GM19468 (cell line): ENCODE measurements around the gene DNAH17.

ENCODE experiments used
- ATAC-seq: cut with Tn5 transposase; IDR thresholded peaks from one replicate; pipeline ENCODE4 v1.9.1; 2021; ENCODE audit warnings: mild to moderate bottlenecking, moderate library complexity, moderate number of reproducible peaks; ENCODE audit not compliant: unreplicated experiment; ENCODE audit errors: extremely low read depth

DNAH17 gene

DNA sequence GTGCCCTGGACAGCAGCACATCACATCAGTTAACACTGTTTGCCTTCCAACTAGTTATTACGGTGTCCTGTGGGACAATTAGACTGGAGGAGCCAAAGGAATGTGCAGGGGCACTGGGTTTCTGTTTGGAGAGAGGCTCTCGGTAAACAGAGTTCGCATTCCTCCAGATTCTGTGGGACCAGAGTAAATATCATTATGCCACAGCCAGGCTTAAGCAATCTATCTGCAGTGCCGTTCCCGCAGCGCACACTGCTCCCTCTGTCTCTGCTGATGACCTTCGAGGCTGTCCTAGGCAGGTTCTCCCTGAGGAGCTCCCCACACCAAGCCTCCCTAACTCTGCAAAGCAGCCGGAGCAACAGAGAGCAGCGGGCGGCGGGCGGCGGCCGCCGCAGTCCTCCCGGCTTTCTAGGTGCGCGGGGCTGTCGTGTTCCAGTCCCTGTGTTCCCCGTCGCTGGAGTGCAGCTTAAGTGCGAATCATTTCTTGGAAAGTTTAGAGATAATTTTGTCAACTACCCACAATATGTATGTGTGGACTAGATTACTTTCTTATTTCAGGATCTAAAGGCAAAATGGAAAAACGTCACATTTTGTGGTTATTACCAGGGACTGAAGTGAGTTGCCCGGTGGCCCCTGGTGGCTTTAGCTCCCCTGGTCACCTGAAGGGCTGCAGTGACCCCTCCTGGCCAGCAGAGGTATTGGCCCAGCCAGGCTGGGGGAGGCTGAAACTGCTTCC lies 155.5 kb downstream of the DNAH17 start:
- no peak for ATAC-seq

DNA sequence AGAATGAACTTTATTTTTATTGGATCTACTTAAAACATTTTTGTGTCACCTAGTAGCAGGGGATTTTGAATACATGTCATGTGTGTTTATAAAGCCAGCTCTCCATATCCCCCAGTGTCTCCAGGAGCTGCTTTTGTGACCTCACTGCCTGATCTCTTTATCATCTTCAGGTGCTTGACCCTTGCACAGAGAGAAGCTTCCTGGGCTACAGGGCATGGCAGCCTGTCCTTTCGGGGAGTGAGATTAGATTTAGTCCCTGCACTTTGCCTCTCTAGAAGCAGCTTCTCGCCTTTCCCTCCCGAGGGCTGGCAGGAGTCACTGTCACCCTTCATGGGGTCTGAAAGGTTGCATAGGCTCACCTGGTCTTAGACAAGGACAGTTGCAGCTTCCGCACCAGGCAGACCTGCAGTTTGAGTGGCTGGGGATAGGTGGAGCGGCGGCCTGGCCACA lies 156.1 kb downstream of the DNAH17 start:
- no peak for ATAC-seq

DNA sequence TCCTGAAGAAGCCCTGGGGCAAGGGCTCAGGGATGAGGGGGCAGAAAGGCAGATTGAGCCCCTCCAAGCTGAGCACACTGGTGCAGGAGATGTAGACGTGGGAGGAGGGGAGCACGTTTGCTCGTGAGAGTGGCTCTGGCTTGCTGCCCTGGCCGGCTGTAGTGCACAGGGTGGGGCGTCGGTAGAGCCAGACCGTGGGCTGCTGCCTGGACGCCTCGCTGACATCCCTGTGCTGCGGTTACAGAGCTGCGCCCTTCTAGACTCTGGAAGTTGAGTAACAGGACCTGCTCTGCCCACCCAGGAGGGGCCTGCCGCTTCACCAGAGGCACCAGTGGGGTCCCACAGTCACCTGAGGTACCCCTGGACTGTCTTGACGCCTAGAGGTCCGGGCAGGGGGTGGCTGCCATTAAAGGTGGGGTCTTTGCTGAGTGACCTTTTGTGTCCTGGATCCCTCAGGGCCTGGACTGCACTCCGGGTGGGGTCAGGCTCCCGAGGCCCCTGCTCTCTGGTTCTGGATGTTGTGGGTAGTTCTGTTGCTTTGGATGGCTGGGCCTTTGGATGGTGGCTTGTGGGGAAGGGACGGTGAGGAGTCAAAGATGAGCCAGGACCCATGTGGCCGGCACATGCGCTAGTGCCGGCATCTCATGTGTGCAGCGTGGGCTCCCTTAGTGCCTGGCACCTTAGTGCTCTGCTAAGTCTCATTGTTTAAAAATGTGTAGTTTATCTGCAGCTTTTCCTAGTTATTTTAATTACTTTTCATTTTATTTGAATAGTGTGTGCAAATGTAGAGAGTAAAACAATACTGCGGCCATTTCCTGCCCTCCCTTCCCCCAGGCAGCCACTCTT lies 157.0 kb downstream of the DNAH17 start:
- no peak for ATAC-seq

DNA sequence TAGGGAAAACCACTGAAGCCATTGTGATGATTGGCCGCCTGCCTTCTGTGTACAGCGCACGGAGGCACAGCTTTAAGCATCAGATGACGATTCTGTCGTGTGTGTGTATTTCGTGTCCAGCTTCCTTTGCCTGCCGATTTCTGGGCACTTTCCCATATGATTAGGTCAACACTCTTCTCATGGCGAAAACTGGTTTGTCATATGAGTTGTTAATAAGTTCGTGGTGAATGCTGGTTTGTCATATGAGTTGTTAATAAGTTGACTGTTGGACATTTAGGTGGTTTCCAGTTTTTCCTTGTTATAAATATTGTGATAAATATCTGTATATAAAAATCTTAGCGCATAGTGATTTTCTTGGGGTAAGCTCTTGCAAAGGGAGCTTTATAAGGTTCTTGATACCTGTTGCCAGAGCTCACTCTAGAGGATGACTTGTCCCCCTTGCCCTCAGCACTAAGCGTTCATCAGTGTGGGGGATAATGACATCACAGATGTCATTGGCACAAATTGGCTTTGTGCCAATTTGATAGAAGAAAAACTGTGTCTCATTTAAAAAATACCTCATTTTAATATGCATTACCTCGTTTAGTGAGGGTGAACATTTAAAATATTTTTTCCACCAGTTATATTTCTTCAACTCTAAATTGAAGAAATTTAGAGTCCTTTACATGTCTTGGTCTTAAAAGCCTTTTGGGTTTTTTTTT lies 158.7 kb downstream of the DNAH17 start:
- no peak for ATAC-seq

DNA sequence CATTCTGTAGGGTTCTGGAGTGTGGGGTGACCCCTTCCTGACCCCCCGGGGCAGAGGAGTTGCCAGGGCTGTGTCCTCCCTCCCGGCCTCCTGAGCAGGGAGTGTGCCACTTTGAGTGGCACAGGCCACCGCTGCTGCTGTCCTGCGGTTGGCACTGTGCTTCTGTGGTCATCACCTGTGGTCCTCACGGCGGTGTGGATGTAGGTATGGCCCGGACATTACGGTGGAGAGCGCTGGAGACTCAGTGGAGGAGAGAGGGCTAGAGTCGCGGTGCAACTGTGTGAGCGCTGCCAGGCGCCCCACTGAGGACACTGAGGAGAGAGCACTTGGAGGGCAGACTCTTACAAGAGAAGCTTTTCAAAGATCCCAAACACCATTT lies 159.7 kb downstream of the DNAH17 start:
- ATAC-seq, result no peak

DNA sequence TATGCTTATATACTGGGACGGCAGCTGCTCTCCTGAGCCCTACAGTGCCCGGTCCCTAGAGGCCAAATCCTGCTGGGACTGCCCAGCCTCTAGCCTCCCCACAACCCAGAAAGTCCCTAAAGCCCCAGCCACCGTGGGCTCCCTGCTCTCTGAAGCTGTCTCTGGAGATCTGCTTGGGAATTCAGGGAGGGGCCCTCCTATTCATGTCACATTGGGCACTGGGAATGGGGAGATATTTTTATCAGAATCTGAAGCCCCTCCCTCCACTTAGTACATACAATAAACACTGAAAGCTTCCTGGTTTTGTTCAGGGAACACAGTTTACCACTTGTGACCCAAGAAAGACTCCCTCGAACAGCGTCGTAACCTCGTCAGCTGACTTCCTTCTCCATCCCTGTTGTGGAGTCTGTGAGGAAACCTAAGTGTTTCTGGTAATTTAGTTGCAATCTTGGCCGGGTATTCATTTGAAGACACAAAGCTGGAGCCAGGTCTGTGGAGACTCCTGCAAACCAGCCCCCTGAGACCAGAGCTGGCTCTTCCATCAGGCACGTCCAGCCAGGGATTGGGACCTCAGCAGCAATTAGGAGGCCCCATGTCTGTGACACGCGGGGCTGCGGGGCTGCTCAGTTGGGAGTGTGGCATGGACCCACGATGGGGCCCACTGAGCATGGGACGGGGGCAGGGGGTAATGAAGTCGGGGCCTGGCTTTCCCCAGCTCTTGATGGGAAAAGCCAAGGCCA lies 160.2 kb downstream of the DNAH17 start:
- no peak for ATAC-seq

DNA sequence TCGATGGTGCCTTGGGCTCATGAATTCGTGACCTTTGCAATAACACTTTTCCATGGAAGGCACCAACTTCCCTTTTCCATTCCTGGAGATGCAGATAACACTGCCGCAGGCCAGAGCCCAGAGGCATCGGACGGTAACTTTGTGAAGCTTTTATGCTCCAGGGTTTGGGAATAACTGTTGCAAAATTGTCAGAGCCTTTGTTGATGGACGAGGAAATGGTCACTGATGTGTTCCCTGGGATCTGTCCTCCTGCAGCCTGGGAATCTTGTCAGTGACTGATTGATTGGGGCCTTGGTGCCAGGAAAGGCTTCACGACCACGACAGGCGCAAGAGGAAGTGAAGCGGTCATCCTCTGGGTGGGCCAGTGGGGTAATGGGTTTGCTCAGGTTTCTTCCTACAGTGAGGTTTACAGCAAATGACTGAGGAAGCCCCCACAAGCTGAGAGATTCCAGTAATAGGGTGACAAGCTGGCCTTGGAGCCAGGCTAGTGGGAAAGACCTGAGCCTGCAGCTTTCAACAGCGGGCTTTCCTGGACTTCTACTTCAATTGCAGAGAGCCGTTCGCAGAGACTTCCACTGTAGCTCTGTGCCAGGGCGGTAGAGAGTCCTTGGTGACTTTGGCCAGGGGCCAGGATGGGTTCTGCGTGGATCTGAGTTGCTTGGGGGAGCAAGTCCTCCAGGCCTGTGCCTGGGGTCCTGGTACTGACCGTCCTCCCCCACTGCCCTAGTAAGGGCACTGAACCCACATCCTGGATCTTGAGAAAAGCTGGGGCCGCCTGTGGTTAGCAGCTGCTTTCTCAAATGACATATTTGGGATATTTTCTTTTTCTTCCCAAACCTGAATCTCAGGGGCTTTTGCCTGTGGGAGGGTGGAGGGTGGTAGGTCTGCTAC lies 161.1 kb downstream of the DNAH17 start:
- ATAC-seq, result no peak

DNA sequence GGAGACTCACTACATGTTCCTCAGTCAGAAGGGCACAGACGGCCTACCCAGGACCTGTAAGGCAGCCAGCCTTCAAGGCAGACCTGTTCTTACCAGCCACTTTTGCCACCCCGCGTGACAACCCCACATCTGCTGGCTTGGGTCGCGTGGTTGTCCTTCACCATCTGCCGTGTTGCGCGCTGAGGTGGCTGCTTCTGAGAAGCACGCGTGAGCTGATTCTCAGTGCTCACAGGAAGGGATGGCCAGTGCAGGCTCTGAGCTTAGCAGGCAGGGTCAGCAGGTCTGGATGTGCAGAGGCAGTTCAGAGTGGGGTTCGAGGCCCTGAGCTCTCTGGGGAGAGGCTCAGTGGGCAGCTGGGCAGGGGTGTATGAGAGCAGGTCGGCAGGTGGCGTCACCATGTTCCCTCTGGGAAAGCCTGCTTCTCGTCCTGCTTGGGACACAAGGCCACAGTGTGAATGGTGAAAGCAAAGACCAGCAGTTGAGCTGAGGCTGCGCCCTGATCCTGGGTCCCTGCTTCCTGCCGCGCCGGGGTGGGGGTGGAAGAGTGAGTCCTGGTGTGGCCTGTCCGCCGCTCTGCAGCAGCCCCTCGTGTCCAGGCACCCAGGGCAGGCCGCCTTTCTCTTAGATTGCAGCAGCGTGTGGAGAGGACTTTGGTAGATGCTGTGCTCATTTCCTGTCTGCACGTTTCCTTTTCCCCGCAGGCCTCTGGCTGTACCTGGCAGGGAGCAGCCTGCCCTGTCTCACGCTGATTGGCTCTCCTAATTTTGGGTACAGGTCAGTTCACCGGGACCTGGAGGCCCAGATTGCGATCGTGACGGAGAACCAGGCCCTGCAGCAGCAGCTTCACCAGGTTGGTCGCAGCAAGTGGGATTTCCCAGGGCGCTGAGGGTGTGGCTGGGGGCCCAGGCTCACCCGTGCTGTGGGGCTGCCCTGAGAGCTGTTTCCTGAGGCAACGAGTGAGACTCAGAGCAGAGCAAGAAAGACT lies 162.7 kb downstream of the DNAH17 start:
- no peak for ATAC-seq

DNA sequence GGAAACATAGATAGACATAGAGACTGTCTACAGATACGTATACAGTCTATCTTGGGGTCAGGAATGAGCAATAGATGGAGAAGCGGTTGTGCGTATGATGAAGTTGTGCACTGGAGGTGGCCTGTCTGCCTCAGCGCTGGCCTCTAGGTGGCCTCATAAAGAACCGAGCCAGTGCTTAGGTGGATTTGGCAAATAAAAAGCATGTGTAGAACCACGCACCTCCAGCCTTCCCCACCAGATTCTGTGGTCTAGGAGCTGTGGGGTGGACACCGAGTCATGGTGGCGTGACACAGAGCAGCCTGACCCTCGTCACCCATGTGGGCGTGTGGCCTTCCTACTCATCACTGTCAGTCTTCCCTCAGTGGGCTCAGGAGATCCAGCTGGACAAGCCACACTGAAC lies 164.8 kb downstream of the DNAH17 start:
- no peak for ATAC-seq

DNA sequence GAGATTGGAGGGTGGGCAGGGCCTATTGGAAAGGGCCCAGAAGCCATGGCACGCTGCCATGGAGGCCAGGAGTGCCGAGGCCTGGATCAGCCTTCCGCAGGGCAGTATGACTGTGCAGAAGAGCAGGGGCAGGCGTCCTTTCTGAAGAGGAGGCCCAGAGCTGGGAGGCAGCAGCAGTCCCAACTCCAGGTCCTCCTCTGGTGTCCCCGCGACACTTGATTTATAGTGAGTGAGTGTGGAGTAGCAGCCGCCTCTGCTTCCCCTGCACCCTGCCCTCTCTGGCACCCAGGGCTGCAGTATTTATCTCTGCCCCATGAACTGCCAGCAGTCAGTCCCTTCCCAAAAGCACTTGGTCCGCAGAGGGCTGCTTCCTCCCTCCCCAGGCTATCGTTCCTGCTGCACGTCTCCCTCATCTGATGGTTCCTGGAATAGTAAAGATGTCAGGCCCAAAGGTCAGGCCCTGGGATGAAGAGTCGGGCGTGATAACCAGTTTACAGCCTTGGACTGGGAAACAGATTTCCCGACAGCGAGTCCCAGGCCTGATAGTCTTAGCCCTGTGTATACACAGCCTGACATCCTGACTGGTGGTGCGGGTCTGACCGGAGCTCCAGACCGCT lies 165.8 kb downstream of the DNAH17 start:
- ATAC-seq, result no peak

DNA sequence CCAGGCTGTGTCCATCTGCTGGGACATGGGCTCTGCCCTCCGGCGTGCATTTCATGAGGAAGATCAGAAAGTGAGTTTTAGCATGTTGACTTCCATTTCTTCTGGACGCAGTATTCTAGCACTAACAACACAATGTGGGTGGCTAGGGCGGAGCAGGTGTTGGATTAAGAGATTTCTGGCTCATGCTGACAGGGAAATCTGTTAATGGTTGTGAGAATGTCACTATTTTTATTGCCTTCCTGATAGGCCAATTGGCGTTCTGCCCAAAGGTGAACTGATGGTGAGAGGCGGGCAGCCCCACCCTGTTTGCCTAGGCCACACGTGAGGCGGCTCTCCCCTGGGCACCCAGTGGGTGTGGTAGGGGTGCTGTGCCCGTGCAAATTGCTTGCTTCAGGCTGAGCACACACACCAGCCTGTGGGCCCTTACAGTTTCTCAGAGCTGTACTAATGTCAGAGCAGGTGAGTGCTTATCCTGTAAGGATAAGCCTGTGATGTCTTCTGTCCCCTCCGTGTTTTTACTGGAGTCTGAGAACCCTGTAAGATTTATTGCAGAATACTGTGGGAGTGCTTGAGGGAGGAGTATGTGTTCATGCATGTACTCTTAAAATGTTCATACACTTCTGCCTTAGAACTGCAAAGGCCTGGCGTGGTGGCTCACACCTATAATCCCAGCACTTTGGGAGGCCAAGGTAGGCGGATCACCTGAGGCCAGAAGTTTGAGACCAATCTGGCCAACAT lies 167.8 kb downstream of the DNAH17 start:
- no peak for ATAC-seq

DNA sequence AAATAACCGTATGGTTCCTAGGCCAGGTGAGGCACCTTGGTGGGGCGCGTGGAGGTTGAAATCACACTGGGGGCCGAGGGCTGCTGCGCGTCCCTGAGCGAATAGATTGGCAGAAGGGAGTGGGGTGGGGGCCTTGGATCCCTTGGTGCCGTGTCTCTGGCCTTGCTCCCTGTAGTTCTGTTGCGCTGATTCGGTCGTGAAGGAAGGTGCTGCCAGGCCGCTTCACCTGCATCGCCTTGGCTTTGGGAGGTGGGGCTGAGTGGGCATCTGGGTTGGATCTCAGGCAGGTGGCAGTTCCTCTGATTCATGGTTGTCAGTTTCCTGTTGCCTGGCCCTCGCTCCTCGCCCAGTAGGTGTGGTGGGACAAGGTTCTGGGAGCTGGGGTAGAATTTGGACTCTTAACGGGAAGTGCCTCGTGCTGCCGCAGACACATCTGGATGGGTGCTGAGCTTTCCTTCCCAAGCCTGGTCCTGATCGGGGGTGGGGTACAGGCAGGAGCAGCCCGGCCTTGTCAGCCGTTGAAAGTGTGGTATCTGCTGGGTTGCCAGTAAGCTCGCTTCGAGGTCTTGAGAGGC lies 168.6 kb downstream of the DNAH17 start:
- no peak for ATAC-seq

DNA sequence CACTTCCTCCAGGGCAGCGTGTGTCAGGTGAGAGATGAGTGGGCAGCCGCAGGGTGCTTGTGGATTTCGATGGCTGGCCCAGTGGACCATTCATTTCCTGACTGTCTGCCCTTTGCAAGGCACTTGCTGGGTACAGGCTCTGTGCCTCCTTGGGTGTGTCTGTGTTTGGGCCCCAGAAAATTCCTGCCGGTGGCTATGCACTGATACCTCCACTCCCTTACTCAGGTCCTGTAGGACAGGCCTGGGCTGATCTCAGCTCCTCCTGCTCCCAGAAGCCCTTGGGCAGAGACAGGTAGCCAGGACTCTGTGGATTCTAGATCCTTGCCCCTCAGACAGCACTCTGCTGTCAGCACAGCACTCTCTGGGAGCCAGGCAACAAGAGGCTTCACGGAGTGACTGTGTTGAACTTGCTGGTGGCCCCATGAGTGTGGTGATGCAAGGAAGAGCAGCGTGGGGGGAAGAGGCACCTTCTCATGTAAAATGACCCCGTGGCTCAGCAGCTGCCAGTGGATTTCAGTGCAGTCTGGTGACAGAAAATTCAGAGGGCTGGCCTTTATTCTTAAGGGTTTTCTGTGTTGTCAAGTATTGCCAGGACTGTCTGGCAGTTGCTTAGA lies 169.7 kb downstream of the DNAH17 start:
- no peak for ATAC-seq

DNA sequence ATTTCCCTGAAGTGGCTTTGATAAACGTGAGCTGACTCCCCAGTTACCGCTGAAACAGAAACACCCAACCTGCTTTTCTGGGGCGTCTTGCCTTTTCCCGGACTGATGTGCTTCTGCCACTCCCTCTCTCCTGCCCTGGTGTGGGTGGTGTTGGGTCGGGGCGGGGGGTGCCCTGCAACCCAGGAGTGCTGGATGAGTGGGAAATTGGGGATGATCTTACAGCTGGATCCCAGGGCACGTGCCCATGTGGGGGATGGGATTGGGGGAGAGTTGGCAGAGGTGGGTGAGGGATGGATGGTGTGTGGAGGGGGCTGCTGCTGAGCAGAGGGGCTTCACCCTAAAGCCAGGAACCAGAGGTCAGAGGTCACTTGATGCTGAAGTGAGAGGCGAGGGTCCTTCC lies 170.3 kb downstream of the DNAH17 start:
- no peak for ATAC-seq

DNA sequence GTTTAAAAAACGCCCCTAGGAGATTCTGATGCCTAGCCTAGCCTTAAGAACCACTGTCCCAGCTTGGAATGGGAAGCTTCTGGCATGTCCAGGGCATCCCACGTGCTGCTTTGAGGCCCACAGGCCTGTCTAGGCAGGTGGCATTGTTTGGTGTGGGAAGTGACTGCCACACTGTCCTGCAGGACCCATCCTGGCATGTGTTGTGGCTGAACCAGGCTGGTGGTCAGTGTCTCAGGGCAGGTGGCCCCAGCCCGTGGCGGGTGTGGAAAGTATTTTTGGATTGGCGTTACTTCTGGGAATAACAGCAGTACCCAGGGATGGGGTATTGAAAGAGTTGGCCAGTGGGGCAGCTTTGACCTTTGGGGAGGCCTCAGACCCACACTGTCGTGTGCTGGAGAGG lies 170.8 kb downstream of the DNAH17 start:
- no peak for ATAC-seq

DNA sequence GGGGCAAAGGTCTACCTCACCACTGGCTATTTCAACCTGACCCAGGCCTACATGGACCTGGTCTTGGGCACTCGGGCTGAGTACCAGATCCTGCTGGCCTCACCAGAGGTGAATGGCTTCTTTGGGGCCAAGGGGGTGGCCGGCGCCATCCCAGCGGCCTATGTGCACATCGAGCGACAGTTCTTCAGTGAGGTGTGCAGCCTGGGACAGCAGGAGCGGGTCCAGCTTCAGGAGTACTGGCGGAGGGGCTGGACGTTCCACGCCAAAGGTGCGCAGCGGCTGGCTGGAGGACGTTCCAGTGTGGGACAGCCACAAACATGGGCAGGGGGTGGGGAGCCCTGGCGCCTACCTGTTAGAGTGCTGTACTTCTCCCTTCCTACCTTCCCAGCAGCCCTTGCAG lies 173.4 kb downstream of the DNAH17 start:
- no peak for ATAC-seq
